Lung (tissue), 12 donors: ENCODE data around the gene C1orf21. TPM values are rescaled to one million over a fixed set of nuclear protein-coding genes. Genes with fewer than 3 reads are reported as not detected.

Source experiments
- ATAC-seq: fragments of 200-7000 bp; cut with Tn5 transposase; one replicate; pipeline ENCODE4 v1.9.1; 2020; ENCODE audit warnings: moderate number of reproducible peaks; ENCODE audit not compliant: insufficient read depth, low FRiP score
- DNase-seq, 3 donors: peaks; one replicate each; pipeline ENCODE4 v3.0.0-alpha.2; 2013 to 2017
- H3K27ac ChIP-seq, 2 donors: one replicate each; pipeline ENCODE4 v1.5.1; 2013; ENCODE audit warnings: mild to moderate bottlenecking in 2 of 2, moderate library complexity in 2 of 2, control low read depth in 1 of 2, inconsistent platforms in 1 of 2, low read depth in 1 of 2, low read length in 1 of 2
- H3K27me3 ChIP-seq, 3 donors: one replicate each; pipeline ENCODE4 v1.5.1; 2013; ENCODE audit warnings: low read length in 2 of 3; ENCODE audit not compliant: control insufficient read depth in 3 of 3, insufficient read depth in 3 of 3
- H3K36me3 ChIP-seq, 4 donors: one replicate each; pipeline ENCODE4 v1.5.1; 2013; ENCODE audit warnings: low read length in 4 of 4, mild to moderate bottlenecking in 1 of 4, moderate library complexity in 1 of 4; ENCODE audit not compliant: control insufficient read depth in 4 of 4, insufficient read depth in 4 of 4
- H3K4me1 ChIP-seq, 5 donors: one replicate each; pipeline ENCODE4 v1.5.1; 2013; ENCODE audit warnings: low read length in 5 of 5, mild to moderate bottlenecking in 2 of 5, moderate library complexity in 1 of 5; ENCODE audit not compliant: control insufficient read depth in 5 of 5, insufficient read depth in 5 of 5
- H3K4me3 ChIP-seq: one replicate; pipeline ENCODE4 v1.5.1; 2013; ENCODE audit warnings: mild to moderate bottlenecking, control low read depth, moderate library complexity
- H3K9ac ChIP-seq, 2 donors: one replicate each; pipeline ENCODE4 v1.5.1; 2013; ENCODE audit warnings: low read length in 2 of 2, control low read depth in 1 of 2; ENCODE audit not compliant: insufficient read depth in 1 of 2
- H3K9me3 ChIP-seq, 4 donors: one replicate each; pipeline ENCODE4 v1.5.1; 2013; ENCODE audit warnings: low read length in 3 of 4, mild to moderate bottlenecking in 1 of 4, moderate library complexity in 1 of 4; ENCODE audit not compliant: control insufficient read depth in 4 of 4, insufficient read depth in 3 of 4
- WGBS, 2 donors: extraction: QIAGEN DNeasy Blood & Tissue Kit; methylation state at CpG; one replicate each; pipeline ENCODE4 v1.1.7; 2013; 5-methylcytosine and 5-hydroxymethylcytosine counted together
- polyA plus RNA-seq, 2 donors: library from polyadenylated mRNA; stranded (reverse); fragments of 200-250 nt; gene quantifications; one replicate each; pipeline ENCODE4 v1.2.1, GENCODE V29; 2013
- total RNA-seq, 2 donors: library from RNA; depleted of rRNA in 1 of 2; stranded (reverse); fragments of >200 nt in 1 of 2; gene quantifications; one replicate each; pipeline ENCODE4 v1.2.1, GENCODE V29; 2014 to 2021
- TF ChIP-seq, protein P1 (sequence below): IDR thresholded peaks from 2 replicates; pipeline ENCODE4 v1.5.1; 2012; ENCODE audit warnings: mild to moderate bottlenecking; ENCODE audit errors: control extremely low read depth, extremely low read depth
- donor health status: control.
- donor health status: control.
- donor health status: Bipolar disorder and iron deficiency.
- donor health status: healthy.
- donor health status: DM: yes; HTN: yes; CAD: no.

Gene C1orf21
- total and polyA plus RNA-seq, 4 donors, result 16.2 to 59.9 (median 45.5) TPM

DNA sequence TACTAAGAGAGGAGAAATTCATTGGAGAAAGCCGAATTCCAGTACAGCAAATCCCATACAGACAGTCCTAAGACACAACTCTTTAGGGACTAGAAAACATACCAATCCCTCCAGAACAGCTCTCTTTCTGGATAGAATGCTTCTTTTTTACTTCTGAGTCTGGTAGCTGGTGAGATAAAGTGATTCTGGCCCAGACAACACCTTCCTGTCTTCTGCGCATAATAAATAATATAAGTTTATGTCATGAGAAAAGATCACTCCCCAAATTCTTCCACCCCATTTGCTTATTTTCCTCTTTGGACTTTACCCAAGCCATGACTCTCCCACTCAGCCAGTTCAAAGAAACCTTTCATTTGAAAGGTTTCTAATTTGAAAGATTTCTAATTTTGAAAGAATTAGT lies 269.4 kb downstream of the C1orf21 start:
- peaks cover 0 to 3% (median 0%) of the 10 kb centered on the region in 5 donors for H3K4me1 ChIP-seq
- no peak overlapping the region for H3K27ac ChIP-seq
- H3K9me3 ChIP-seq, result peaks cover 0 to 2% (median 0%) of the 10 kb centered on the region in 4 donors
- no peak overlapping the region for H3K9ac ChIP-seq
- no peaks in the 10 kb centered on the region for H3K27me3 ChIP-seq
- 91 to 100% methylated on average over 2 of the region's 2 CpGs for WGBS, 2 donors
- TF ChIP-seq, protein P1, sequence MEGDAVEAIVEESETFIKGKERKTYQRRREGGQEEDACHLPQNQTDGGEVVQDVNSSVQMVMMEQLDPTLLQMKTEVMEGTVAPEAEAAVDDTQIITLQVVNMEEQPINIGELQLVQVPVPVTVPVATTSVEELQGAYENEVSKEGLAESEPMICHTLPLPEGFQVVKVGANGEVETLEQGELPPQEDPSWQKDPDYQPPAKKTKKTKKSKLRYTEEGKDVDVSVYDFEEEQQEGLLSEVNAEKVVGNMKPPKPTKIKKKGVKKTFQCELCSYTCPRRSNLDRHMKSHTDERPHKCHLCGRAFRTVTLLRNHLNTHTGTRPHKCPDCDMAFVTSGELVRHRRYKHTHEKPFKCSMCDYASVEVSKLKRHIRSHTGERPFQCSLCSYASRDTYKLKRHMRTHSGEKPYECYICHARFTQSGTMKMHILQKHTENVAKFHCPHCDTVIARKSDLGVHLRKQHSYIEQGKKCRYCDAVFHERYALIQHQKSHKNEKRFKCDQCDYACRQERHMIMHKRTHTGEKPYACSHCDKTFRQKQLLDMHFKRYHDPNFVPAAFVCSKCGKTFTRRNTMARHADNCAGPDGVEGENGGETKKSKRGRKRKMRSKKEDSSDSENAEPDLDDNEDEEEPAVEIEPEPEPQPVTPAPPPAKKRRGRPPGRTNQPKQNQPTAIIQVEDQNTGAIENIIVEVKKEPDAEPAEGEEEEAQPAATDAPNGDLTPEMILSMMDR, result no peak
- no peak for DNase-seq
- no peak overlapping the region for H3K4me3 ChIP-seq
- no peak for ATAC-seq
- H3K36me3 ChIP-seq, result no peaks in the 10 kb centered on the region

DNA sequence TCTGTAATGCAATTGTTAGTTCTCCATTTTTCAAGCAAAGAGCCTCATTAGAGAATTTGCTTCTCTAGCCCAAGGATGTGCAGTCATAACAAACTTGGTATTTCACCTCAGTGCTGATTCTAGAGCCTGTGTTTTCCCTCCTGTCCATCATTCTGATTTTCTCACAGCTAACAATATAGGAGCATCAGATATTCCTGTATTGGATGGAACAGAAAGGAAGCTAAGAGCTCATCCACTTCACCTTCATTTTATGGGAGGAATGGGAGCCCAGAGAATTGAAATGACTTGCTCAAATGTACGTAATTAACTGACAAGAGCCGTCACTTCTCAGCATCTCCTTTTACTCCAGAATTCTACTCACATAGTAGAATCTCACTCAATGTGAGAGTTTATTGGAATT lies 271.2 kb downstream of the C1orf21 start:
- WGBS, 2 donors, result 94 to 97% methylated on average over 2 of the region's 2 CpGs
- no peak for ATAC-seq
- H3K9me3 ChIP-seq, result no peaks in the 10 kb centered on the region
- peaks cover 0 to 8% (median 0%) of the 10 kb centered on the region in 5 donors for H3K4me1 ChIP-seq
- H3K4me3 ChIP-seq, result no peak overlapping the region
- no peak overlapping the region for H3K27ac ChIP-seq
- no peaks in the 10 kb centered on the region for H3K36me3 ChIP-seq
- TF ChIP-seq, protein P1, result no peak
- DNase-seq, result no peak
- no peaks in the 10 kb centered on the region for H3K27me3 ChIP-seq
- no peak overlapping the region for H3K9ac ChIP-seq

DNA sequence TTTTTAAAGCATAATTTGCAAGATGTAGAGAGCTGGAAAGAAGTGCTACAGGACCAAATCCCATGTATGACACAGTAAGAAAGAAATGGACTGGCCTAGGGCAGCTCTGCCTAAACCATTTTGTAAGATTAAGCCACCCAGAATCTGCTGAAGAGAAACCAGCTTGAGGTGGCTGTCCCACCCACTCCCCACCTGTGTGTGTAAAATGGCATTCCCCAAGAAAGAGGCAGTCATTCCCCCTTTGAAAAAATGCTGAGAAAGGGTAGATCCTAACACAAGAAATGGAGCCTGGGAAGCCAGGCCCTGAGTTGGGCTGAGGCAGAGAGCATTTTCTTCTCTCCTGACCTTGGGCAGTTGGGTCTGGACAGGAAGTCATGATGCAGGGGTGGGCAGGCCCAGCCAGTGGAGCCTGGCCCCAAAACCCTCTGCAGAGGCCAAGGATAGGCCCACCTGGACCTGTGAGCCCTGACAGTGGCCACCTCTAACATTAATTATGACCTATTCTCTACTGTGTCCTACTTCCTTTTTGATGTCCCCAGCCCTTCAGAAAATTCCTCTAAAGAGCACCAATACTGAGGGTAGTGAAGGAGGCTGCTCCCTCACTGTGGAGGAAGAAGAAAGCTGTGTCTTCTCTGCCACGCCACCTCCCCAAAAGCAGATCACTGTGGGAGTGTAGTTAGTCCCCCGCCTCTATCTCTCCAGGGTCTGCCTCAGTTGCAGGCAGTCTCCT lies 273.8 kb downstream of the C1orf21 start:
- Histone ChIP-seq H3K4me3 (no peak overlapping the region), H3K27me3 (no peaks in the 10 kb centered on the region), H3K9me3 (no peaks in the 10 kb centered on the region), H3K9ac (no peak overlapping the region), H3K36me3 (no peaks in the 10 kb centered on the region), H3K4me1 (peaks cover 0 to 23% (median 3%) of the 10 kb centered on the region in 5 donors), H3K27ac (no peak overlapping the region)
- TF ChIP-seq, protein P1, result no peak
- ATAC-seq, result no peak
- WGBS, 2 donors, result 89 to 95% methylated on average over 2 of the region's 2 CpGs
- no peak for DNase-seq
